Adrenal gland (tissue), 5 donors: ENCODE results near the gene RESP18.

Source experiments
- CTCF ChIP-seq, 6 experiments: fragments of 450-650 bp in 4 of 6; fragments of 200-600 bp in 2 of 6; sonication (generic) in 1 of 6; IDR thresholded peaks; 1 replicate in 5 of 6; 2 replicates in 1 of 6; pipeline versions ENCODE4 v1.5.1 to v1.8.0; 2016 to 2021; ENCODE audit warnings: antibody characterized with exemption in 6 of 6, mild to moderate bottlenecking in 2 of 6, moderate library complexity in 1 of 6
- POLR2A ChIP-seq, 2 donors: fragments of 450-650 bp; IDR thresholded peaks; one replicate each; pipeline ENCODE4 v1.6.1; 2017; ENCODE audit warnings: antibody characterized with exemption in 2 of 2, mild to moderate bottlenecking in 2 of 2, moderate library complexity in 1 of 2
- donor health status: DM: no; HTN: no; CAD: no.

DNA sequence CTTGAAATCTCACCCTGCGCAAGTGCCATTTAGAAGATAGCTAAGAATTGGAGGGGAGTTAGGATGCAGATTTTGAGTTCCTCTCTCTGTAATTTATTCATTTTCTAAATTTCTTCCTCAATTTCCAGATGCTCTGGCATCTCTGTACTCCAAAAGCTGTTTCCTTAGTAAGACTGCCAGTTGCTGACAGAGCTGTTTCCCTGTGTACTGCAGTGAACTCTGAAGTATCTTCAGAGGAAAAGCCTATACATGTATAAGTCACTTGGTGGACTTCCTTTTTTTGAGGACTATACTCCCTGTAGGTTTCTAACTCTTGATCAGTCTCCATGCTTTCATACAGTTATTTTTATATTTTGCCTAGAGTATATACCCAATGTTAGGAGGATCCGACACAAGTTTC lies 1.5 kb upstream of the RESP18 start:
- TF ChIP-seq CTCF (IDR thresholded peaks at IDR 0.05): no peak
- TF ChIP-seq POLR2A (IDR thresholded peaks at IDR 0.05): no peak
